Common myeloid progenitor, CD34-positive (primary cell): ENCODE measurements around the gene KIF17.

Source experiments
- CTCF ChIA-PET: fragments of 350-600 bp; sonication (Branson Sonifier 250); formaldehyde crosslinking; loops from one replicate; lab custom pipeline; 2021; ENCODE audit warnings: antibody characterized with exemption; lab: Charles Lee
- POLR2A ChIA-PET: fragments of 350-600 bp; sonication (Branson Sonifier 250); formaldehyde crosslinking; loops from one replicate; lab custom pipeline; 2021; ENCODE audit warnings: antibody characterized with exemption; lab: Charles Lee
- DNase-seq, 3 donors: peaks; one replicate each; pipeline versions ENCODE4 v3.0.0 to v3.0.0-alpha.2; 2013
- H3K27ac ChIP-seq, 2 experiments: 1 replicate in 1 of 2; 2 replicates in 1 of 2; pipeline ENCODE4 v1.7.0; 2013; ENCODE audit warnings: inconsistent platforms in 2 of 2, low read length in 2 of 2, mild to moderate bottlenecking in 2 of 2, low read depth in 1 of 2, moderate library complexity in 1 of 2; ENCODE audit not compliant: severe bottlenecking in 2 of 2, insufficient read depth in 1 of 2, poor library complexity in 1 of 2
- H3K27me3 ChIP-seq, 5 experiments: replicated peaks in 2 of 5; 1 replicate in 3 of 5; 2 replicates in 2 of 5; pipeline versions ENCODE4 v1.6.1 to v1.7.0; 2013; ENCODE audit warnings: low read length in 4 of 5, mild to moderate bottlenecking in 2 of 5, moderate library complexity in 2 of 5, inconsistent platforms in 1 of 5; ENCODE audit not compliant: insufficient read depth in 5 of 5, control insufficient read depth in 4 of 5
- H3K36me3 ChIP-seq, 4 experiments: 1 replicate in 2 of 4; 2 replicates in 2 of 4; pipeline versions ENCODE4 v1.6.1 to v1.7.0; 2013; ENCODE audit warnings: low read length in 3 of 4, control low read depth in 1 of 4, mild to moderate bottlenecking in 1 of 4; ENCODE audit not compliant: control insufficient read depth in 4 of 4, insufficient read depth in 4 of 4
- H3K4me1 ChIP-seq, 4 experiments: 1 replicate in 3 of 4; 2 replicates in 1 of 4; pipeline versions ENCODE4 v1.6.1 to v1.7.1; 2013; ENCODE audit warnings: low read length in 3 of 4, mild to moderate bottlenecking in 3 of 4, control low read depth in 1 of 4, inconsistent platforms in 1 of 4, moderate library complexity in 1 of 4; ENCODE audit not compliant: control insufficient read depth in 4 of 4, insufficient read depth in 4 of 4; ENCODE audit errors: control extremely low read depth in 1 of 4
- H3K4me3 ChIP-seq, 7 experiments: 1 replicate in 4 of 7; 2 replicates in 3 of 7; pipeline versions ENCODE4 v1.5.1 to v1.7.0; 2013; ENCODE audit warnings: mild to moderate bottlenecking in 7 of 7, low read length in 6 of 7, moderate library complexity in 6 of 7, inconsistent platforms in 2 of 7, low read depth in 2 of 7, control low read depth in 1 of 7; ENCODE audit not compliant: insufficient read depth in 4 of 7, control insufficient read depth in 1 of 7; ENCODE audit errors: extremely low read depth in 1 of 7
- H3K9me3 ChIP-seq, 5 experiments: 1 replicate in 4 of 5; 2 replicates in 1 of 5; pipeline versions ENCODE4 v1.6.1 to v1.7.1; 2013; ENCODE audit warnings: low read length in 4 of 5, mild to moderate bottlenecking in 2 of 5, inconsistent platforms in 1 of 5, low read depth in 1 of 5, moderate library complexity in 1 of 5; ENCODE audit not compliant: control insufficient read depth in 4 of 5, insufficient read depth in 2 of 5; ENCODE audit errors: control extremely low read depth in 1 of 5
- WGBS: methylation state at CpG from one replicate; pipeline ENCODE4 v1.1.5; 2013; ENCODE audit not compliant: insufficient coverage; 5-methylcytosine and 5-hydroxymethylcytosine counted together

KIF17 gene

DNA sequence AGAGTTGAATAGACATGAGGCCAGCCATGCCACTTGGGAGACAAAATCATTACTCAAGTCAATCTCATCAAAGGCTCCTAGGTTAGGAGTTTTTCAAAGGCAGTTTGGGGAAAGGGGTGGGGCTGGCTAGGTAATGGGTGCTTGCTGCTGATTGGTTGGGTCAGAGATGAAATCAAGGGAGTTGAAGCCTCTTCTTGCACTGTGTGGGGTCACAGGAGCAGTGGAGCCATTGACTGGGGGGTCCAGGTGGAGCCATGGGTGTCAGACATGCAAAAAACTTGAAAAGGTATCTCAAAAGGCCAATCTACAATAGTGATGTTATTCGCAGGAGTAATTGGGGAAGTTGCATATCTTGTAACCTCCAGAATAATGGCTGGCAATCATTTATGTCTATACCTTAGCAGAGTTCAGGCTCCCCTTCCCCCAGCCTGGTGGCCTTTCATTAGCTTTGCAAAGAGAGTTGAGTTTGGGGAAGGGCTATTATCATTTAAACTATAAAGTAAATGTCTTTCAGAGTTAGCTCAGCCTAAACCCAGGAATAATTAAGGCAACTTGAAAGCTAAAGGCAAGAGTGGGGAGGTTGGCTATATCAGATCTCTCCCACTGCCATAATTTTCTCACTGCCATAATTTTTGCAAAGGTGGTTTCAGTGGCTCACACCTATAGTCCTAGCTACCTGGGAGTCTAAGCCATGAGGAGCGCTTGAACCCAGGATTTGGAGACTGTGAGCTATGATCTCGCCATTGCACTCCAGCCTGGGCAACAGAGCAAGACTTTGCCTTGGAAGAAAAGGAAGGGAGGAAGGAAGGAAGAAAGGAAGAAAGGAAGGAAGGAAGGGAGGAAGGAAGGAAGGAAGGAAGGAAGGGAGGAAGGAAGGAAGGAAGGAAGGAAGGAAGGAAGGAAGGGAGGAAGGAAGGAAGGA is 92.4 kb downstream of the KIF17 start:
- peak in 1 of 3 donors; percentile 10 for DNase-seq
- CTCF ChIA-PET, result interaction anchor here (1.0 to 1.6 kb wide), 4 partner anchors 39 to 102 kb away, joined by 3 to 5 read pairs (median 4); no protein-coding TSS in a partner anchor
- Histone ChIP-seq H3K9me3 (no peaks in the 10 kb centered on the region), H3K36me3 (no peaks in the 10 kb centered on the region), H3K4me1 (no peaks in the 10 kb centered on the region), H3K27ac (no peak overlapping the region), H3K27me3 (no peaks in the 10 kb centered on the region), H3K4me3 (no peak overlapping the region)
- 100% methylated on average over 1 of the region's 3 CpGs for WGBS
- POLR2A ChIA-PET, result no interaction called here

DNA sequence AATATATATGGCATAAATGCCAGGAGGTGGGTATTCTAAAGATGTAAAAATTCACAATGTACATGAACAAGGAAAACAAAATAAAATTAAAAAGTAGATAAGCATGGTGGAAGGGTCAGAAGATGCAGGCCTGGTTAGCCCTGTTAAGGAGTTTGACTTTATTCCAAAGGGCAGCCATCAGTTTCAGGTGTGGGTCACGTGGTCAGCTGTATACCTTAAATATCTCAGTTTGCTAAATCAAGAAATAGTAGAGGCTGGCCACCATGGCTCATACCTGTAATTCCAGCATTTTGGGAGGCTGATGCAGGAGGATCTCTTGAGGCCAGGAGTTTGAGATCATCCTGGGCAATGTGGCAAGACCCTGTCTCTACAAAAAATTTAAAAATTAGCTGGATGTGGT is 93.1 kb downstream of the KIF17 start:
- H3K4me1 ChIP-seq, result no peaks in the 10 kb centered on the region
- H3K4me3 ChIP-seq, result no peak overlapping the region
- no peaks in the 10 kb centered on the region for H3K27me3 ChIP-seq
- CTCF ChIA-PET, result interaction anchor here (1.6 kb wide), 1 partner anchor 50 kb away, joined by 5 read pairs; no protein-coding TSS in a partner anchor
- WGBS, result no CpG with 5 or more reads among the region's 1 CpG
- no peak for DNase-seq
- H3K36me3 ChIP-seq, result no peaks in the 10 kb centered on the region
- no peak overlapping the region for H3K27ac ChIP-seq
- no peaks in the 10 kb centered on the region for H3K9me3 ChIP-seq
- POLR2A ChIA-PET, result no interaction called here

DNA sequence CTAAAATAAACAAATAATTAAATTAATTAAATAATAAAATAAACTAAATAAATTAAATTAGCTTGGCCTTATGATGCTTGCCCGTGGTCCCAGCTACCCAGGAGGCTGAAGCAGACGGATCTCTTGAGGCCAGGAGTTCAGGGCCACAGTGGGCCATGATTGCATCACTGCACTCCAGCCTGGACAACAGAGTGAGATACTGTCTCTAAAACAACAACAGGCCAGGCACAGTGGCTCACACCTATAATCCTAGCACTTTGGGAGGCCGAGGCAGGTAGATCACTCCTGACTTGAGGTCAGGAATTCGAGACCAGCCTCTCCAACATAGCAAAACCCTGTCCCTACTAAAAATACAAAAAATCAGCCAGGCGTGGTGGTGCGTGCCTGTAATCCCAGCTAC is 96.8 kb downstream of the KIF17 start:
- Histone ChIP-seq H3K4me3 (no peak overlapping the region), H3K36me3 (no peaks in the 10 kb centered on the region), H3K27ac (no peak overlapping the region), H3K27me3 (no peaks in the 10 kb centered on the region), H3K9me3 (no peaks in the 10 kb centered on the region), H3K4me1 (no peaks in the 10 kb centered on the region)
- WGBS, result 89% methylated on average over 3 of the region's 6 CpGs
- DNase-seq, result no peak
- POLR2A ChIA-PET, result no interaction called here
- CTCF ChIA-PET, result interaction anchor here (1.3 kb wide), 1 partner anchor 18 kb away, joined by 4 read pairs; no protein-coding TSS in a partner anchor

DNA sequence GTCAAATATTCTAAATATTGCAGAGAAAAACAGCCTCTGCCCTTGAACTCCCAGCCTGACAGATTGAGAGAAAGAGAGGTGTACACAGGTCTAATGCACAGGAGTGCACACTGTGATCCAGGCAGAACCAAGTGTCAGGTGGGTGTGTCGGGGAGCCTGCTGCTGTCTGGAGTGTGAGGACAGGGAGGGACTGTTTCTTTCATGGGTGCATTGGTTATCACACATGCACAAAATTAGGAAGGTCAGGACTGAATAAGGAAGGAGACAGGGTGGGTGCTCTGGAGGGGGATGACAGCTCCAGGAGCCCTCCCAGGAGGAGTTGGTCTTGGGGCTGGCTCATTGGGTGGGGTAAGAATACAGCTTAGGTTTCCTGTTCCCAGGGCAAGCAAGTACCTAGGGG is 97.8 kb downstream of the KIF17 start:
- CTCF ChIA-PET, result interaction anchor here (1.7 kb wide), 1 partner anchor 13 kb away, joined by 5 read pairs; the partner anchor contains the start of gene PINK1
- no peaks in the 10 kb centered on the region for H3K9me3 ChIP-seq
- no peaks in the 10 kb centered on the region for H3K4me1 ChIP-seq
- H3K36me3 ChIP-seq, result no peaks in the 10 kb centered on the region
- POLR2A ChIA-PET, result no interaction called here
- H3K4me3 ChIP-seq, result no peak overlapping the region
- H3K27ac ChIP-seq, result no peak overlapping the region
- WGBS, result no CpG with 5 or more reads among the region's 1 CpG
- H3K27me3 ChIP-seq, result no peaks in the 10 kb centered on the region
- DNase-seq, result no peak

DNA sequence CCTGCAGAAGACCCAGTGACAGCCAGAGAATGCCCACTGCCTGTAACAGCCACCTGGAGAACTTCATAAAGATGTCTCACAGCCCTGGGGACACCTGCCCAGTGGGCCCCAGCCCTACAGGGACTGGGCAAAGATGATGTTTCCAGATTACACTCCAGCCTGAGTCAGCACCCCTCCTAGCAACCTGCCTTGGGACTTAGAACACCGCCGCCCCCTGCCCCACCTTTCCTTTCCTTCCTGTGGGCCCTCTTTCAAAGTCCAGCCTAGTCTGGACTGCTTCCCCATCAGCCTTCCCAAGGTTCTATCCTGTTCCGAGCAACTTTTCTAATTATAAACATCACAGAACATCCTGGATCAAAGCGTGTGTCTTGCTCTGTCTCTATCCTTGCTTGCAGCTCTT is 99.3 kb downstream of the KIF17 start:
- CTCF ChIA-PET, result interaction anchor here (1.1 to 1.7 kb wide), 3 partner anchors 13 to 15 kb away, joined by 3 to 5 read pairs (median 4); partner anchors contain the start of gene PINK1
- DNase-seq, result no peak
- no peaks in the 10 kb centered on the region for H3K36me3 ChIP-seq
- POLR2A ChIA-PET, result no interaction called here
- no peaks in the 10 kb centered on the region for H3K27me3 ChIP-seq
- no peaks in the 10 kb centered on the region for H3K4me1 ChIP-seq
- WGBS, result 53% methylated on average over 3 of the region's 4 CpGs
- H3K9me3 ChIP-seq, result no peaks in the 10 kb centered on the region
- H3K4me3 ChIP-seq, result no peak overlapping the region
- no peak overlapping the region for H3K27ac ChIP-seq

DNA sequence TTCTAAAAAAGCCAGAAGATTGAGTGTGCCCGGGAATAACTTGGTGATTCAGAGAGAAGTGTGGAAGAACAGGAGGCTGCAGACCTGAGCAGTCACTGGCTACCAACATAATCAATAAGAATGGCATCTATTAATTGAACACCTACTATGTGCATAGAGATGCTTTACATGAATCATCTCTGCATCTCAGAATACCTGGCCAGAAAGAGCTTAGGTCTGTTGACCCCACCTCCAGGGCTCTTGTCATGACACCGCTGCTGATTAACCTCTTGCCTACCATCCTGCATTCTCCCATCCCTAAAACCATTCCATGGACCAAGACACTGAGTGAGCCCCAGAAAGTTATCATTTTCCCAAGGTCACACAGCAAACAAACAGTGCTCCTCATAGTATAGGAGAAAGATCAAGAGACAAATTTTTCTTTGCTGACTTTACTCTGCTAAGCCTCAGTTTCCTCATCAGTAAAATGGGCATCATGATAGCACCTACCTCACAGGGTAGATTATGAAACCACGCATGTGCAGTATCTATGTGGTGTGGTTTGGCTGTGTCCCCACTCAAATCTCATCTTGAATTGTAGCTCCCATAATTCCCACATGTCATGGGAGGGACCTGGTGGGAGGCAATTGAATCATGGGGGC is 100.8 kb downstream of the KIF17 start:
- DNase-seq, result no peak
- H3K27me3 ChIP-seq, result no peaks in the 10 kb centered on the region
- no peaks in the 10 kb centered on the region for H3K36me3 ChIP-seq
- CTCF ChIA-PET, result no interaction called here
- POLR2A ChIA-PET, result no interaction called here
- H3K4me1 ChIP-seq, result no peaks in the 10 kb centered on the region
- H3K9me3 ChIP-seq, result no peaks in the 10 kb centered on the region
- no peak overlapping the region for H3K27ac ChIP-seq
- H3K4me3 ChIP-seq, result no peak overlapping the region
- WGBS, result 100% methylated on average over 2 of the region's 3 CpGs
